HG03469 (cell line): ENCODE data around the gene PDE1A.

Source experiments
- ATAC-seq: cut with Tn5 transposase; IDR thresholded peaks from one replicate; pipeline ENCODE4 v1.9.1; 2021; ENCODE audit warnings: mild to moderate bottlenecking, moderate library complexity, moderate number of reproducible peaks; ENCODE audit not compliant: unreplicated experiment

PDE1A gene

DNA sequence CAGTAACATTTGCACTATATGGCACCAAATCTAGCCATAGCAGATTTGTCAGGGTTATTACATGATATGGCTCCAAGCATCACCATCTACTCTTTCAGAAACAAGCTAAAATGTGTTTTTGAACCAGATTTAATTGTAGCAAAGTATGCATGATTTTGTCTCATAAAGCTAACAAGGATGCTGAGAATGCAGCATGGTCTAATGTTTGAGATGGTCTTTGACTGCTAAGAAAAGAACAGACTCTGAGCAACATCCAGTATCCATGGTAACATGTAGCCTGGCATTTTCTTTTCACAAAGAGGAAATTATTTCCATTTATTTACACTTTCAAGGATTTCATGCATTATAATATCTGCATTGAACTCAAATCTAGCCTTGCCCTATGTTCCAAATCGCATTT lies 206.5 kb downstream of the PDE1A start:
- ATAC-seq: no peak

DNA sequence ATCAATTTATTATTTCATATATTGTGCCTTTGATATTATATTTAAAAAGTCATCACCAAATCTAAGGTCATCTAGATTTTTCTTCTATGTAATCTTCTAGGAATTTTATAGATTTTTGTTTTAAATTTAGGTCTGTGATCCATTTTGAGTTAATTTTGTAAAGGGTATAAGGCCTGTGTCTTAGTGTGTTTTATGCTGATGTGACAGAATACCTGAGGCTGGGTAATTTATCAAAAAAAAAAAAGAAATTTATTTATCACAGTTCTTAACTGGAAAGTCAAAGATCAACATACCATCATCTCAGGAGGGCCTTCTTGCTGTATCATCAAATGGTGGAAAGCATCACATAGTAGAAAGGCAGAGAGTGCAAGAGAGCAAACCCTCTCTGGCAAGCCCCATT lies 216.2 kb downstream of the PDE1A start:
- ATAC-seq: no peak

DNA sequence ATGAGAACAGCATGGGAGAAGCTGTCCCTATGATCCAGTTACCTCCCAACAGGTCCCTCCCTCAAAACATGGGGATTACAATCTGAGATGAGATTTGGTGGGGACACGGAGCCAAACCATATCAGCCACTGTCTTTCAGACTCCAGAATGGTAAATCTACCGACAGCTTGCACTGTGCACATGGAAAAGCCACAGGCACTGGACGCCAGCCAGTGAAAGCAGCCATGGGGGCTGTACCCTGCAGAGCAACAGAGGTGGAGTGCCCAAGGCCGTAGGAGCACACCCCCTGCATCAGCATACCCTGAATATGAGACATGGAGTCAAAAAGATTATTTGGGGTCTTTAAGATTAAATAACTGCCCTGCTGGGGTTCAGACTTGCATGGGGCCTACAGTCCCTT lies 218.4 kb downstream of the PDE1A start:
- ATAC-seq: no peak

DNA sequence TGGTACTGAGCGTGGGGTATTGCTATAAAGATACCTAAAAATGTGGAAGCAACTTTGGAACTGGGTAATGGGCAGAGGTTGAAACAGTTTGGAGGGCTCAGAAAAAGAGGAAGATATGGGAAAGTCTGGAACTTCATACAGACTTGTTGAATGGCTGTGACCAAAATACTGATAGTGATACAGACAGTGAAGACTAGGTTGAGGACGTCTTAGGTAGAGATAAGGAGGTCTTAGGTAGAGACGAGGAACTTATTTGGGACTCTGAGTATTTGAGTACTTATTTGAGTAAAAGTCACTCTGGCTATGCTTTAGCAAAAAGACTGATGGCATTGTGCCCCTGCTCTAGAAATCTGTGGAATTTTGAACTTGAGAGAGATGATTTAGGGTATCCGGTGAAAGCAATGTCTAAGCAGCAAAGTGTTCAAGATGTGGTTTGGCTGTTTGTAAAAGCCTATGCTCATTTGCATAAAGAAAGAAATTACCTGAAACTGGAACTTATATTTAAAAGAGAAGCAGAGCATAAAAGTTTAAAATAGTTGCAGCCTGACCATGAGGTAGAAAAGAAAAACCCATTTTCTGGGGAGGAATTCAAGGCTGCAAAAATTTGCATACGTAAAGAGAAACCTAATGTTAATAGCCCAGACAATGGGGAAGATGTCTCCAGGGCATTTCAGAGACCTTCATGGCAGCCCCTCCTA lies 219.6 kb downstream of the PDE1A start:
- ATAC-seq: peak; percentile 66

DNA sequence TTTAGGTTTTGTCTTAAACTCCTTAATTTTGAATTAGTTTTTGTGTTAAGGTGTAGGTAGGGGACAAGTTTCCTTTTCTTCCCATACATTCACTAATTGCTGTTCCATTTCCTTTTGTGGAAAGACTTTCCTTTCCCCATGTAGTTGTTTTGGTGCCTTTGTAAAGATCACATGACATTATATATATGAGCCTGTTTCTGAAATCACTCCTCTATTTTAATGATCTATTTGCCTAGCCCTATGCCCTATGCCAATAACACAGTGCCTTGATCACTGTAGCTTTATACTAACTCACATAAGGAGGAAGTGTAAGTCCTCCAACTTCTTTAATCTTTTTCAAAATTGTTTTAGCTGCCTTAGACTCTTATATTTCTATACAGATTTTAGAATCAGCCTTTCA lies 229.3 kb downstream of the PDE1A start:
- ATAC-seq: no peak

DNA sequence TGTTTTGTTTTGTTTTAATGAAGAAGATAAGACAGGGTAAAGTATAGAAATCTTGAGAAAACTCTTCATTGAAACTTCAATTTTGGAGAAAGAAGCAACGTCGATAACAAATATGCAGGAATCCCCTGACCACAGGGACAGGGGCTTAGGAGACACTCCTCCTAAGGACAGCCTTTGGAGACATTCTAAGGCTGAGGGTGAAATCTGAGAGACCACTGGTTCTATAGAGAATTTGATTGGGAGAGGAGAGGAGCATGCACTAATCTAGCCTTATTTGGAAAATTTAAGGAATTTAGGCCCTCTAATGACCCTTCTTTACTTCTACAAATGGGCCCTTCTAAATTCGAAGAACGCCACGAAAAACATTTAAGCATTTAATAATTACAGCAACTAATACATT lies 233.5 kb downstream of the PDE1A start:
- no peak for ATAC-seq

DNA sequence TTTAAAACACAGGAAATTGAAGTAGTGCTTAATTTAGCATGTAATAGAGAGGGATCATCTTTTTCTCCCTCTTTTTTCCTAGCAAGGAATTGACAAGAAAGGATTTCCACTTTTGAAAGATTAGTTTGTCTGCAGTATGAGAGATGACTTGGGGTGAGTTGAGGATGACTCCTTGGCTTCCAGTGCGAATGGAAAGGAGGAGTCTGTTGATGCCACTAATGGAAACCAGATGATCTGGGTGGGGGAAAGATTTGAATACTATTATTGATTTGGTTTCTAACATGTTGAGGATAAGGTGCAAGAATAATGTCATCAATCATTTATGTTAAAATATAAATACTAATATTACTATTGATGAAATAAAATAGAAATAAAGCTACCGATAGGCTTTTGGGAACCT lies 235.8 kb downstream of the PDE1A start:
- ATAC-seq: no peak

DNA sequence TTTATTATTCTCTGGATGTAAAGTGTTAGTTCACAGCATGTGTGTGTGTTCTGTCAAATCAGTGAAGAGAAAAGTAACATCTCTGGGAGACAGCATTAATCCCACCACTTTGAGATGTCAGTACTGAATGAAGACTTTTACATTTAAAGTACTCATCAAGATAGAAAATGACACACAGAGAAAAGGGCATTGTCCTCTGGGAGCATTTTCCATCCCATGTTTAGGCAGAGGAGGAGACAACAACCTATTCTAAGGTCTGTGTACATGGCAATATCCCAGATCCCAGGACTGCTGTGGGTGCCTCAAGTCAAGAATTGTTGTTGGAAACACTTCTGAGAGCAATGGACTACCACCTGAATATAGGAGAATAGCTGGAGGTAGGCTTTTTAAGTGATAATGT lies 239.7 kb downstream of the PDE1A start:
- no peak for ATAC-seq

DNA sequence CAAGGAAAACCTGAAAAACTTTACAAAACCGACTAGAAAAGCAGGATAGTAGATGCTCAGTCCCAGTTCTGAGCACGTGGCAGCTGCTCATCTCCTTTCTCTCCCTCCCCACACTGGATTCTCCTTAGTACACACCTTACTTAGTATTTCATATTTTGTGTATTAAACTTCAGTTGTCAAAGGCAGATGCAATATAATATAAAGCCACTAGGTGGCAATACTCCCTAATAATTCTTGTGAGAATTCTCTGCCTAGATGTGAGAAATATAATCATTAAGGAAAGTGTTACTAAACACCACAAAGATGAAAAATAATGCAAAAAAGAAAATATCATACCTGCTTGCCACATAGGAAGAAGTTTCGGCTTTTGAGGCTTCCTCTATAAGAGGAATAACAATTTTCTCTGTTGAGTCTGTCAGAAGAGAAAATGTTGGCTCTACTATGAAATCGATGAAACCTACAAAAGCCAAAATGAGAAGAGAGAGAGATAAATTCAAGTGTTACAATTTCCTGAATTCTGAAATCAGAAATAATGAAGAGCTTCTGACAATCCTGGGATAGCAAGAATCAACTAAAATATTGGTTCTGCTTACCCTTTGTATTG lies 240.6 kb downstream of the PDE1A start:
- peak; percentile 71 for ATAC-seq

DNA sequence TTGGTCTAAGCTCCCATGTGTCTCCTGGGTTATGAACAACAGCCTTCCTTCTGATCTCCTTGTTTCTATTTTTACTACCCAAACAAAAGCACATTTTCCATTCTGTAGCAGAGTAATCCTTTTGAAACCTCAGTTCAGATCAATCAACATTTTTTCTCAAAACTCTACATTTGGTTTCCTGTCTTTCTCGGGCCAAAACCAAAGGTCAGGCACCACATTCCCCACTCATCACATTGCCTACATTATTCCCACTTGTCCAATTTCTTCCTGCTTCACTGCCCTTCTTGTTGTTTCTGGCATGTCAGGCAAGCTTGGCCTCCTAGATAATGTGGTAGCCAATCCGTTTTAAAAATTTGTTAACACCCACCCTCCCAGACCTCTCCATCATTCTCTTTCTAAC lies 244.4 kb downstream of the PDE1A start:
- no peak for ATAC-seq

DNA sequence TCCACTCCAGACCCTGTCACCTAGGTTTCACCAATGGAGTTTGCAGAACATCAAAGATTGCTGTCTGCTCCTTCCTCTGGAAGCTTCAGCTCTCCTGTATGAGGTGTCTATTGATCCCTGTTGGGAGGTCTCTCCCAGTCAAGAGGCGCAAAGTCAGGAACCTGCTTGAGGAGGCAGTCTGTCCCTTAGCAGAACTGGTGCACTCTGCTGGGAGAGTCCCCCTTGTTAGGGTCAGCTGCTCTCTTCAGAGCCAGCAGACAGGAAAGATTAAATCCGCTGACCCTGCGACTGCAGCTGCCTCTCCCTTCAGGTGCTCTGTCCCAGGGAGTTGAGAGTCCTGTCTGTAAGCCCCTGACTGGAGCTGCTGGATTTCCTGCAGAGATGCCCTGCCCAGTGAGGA lies 245.5 kb downstream of the PDE1A start:
- no peak for ATAC-seq

DNA sequence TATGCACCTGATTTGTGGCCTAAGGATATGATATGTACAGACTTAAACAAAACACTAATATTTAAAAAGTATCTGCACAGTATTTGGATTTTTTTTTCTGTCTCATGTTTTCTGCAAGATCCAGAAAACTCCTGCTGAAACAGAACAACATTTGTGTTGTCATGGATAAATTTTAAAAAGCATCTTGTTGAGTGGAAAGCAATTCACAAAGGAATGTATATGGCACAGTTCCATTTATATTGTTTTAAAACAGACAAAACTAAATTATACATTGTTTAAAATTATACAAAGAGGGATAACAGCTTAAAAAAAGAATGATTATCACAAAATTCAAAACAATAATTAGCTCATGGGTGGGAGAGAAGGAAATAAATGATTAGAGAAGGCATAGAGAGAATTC lies 247.7 kb downstream of the PDE1A start:
- no peak for ATAC-seq

DNA sequence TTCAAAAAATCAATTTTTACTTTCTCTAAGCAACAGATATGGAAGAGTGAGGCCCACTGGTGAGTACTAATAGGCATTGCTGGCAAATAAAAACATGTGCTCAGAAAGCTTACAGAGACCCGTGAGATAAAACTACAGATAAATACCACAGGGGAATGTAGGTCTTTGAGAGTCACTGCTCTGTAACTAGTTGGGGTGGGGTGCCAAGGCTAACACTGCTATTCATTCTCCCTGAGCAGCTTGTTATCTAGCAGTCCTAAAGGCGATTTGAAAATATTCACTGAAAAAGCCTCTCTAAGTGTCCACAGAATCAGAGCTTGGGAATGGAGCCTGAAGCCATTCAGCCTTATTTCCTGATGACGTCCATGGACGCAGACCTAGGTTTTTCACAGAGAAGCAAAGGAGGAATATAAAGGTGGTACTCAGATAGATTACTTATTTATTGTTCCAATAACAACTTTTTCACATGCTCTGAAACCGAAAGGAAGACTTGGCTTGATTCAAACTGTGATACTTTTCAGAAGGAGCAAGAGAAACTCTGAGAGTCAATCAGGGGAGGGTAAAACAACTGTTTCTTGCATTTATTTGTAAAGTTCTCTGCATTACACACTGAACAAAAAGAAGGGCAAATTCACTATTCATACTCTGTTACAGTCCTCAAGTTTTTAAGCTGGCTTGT lies 252.8 kb downstream of the PDE1A start:
- ATAC-seq: no peak

DNA sequence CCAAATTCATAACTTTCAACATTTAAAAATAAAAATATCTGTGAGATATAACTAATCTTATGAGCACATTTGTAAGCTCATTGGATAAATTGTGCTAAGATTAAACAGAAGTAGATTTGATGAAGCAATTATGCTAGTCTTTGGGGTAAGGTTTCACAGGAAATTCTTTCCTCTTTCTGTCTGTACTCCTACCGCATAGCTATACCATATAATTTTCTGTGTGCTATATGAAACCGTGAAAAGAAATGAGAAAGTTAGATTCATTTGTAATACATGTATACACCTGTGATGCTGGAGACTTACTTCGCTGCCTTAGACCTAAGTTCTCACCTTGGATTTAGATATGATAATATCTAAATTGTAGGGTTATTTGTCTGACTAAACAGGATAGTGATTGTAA lies 256.5 kb downstream of the PDE1A start:
- no peak for ATAC-seq

DNA sequence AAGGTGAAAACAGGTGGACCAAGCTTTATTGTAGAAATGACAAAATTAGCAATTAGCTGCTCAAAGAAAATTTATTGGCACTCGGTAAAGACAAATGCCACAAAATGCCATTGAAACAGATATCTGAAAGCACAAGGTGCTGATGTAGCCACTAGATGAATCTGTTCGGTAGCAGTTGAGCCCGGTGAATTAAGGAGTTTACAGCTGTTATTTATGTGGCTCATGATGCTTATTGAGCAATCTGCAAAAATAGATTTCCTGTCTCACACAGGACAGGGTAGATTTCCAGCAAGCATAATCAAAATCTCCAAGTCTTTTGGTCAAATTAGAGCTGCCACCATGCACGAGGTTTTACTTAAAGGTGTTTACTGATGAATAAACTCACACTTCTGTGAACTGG lies 259.0 kb downstream of the PDE1A start:
- ATAC-seq: no peak

DNA sequence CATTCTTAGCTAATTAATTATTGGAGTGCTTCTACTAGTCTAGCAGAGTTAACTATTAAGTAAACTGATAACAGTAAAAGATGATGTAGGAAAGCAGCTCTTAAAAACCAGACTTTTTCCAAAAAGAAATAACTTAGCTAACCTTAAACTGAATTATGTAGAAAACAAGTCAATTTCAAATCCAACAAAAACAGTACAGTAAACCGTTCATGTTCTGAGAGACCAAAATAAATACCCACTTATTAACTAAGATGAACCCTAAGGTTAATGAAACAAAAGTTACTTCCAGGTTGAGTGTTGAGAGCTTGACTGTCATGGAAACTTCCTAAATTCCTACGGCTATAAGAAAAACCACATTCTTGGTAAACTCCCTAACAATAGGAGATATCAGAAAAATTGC lies 260.0 kb downstream of the PDE1A start:
- no peak for ATAC-seq

DNA sequence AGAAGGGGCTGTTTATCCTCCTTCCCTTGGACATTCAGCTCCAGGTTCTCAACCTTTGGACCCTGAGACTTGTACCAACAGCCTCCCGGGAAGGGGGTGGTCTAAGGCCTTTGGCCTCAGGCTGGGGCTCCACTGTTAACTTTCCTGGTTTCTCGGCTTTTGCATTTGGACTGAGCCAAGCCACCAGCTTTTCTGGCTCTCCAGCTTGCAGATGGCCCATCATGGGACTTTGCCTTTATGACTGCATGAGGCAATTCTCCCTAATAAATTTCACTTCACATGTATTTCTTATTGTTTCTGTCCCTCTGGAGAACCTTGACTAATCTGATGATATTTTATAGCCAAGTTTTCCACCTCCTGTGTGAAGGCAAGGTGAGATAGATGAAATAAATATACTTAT lies 260.4 kb downstream of the PDE1A start:
- no peak for ATAC-seq

DNA sequence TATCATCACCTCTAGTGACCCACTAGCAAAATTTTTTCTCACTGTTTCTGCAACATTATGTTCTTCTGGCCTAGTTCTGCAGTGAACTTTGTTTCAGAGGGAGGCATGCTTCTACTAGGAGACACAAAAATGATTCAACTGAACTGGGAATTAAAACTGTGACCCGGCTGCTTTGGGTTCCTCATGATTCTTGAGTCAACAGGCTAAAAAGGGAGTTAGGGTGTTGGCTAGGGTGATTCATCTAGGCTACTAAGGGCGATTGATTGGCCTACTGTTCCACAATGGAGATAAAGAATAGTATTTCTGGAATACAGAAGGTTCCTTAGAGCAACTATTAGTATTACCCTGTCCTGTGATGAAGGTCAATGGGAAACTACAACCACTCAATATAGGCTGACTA lies 261.6 kb downstream of the PDE1A start:
- no peak for ATAC-seq

DNA sequence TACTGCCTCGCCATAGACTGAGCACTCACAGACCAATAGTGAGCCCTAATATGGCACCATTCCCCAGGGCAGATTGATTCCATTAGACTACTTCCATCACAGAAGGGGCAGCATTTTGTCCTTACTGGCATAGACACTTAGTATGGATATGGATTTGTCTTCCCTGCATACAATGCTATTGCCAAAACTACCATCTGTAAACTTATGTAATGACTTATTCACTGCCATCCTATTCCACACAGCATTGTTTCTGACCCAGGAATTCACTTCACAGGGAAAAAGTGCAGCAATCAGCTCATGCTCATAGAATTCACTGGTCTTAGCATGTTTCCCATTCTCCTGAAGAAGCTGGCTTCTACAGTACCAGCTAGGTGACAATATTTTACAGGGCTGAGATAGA lies 262.1 kb downstream of the PDE1A start:
- ATAC-seq: no peak

DNA sequence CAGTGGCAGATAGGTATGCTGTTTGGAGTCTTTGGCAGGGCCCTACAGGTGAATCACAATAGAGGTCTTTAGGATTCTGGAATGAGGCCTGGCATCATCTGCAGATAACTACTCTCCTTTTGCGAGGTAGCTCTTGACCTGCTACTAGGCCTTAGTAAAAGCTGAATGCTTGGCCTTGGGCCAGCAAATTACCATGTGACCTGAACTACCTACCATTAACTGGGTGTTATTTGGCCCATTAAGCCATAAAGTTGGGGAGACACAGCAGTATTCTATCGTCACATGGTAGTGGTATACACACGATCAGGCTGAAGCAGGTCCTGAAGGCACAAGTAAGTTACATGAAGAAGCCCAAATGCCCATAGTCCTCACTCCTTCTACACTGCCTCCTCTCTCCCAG lies 263.0 kb downstream of the PDE1A start:
- no peak for ATAC-seq

DNA sequence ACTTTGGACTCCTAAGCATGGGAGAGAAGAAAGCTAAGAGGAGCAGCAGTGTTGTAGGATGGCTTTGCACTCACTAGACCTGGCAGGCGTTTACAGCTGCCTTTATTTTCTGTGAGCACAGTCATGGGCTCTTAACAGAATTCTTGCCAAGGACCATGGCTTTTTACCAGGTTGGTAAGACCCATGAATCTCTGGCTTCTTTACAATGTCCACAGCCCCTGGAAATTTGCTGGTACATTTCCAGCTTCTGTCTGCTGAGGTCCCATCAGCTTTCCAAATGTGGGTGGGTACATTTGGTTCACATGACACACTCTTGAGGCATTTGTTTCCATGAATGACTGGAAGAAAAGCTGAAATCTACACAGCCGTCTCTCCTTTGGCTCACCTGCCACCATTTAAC lies 278.5 kb downstream of the PDE1A start:
- ATAC-seq: no peak

DNA sequence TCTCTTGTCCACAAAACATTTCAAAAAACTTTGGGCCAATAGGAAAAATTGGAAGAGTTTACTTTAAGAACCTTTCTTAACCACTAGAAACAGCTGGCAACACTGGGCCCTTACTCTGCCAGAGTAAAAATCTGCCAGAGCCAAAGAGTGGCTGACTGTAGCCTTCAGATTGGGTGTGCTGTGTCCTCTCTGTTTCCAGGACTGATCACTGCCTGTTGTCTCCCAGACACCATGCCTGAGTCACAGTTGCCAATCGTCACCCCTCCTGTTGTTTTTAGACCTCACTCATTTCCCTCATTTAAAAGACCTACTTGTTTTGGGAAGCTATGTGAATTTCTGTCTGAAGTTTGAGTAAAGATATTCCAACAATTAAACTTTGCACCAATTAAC lies 282.1 kb downstream of the PDE1A start:
- no peak for ATAC-seq
